Suprapubic skin (tissue), 3 donors: Measurements from ENCODE around the gene TPCN1.

ENCODE experiments used
- CTCF ChIP-seq, 2 donors: fragments of 200-600 bp in 1 of 2; fragments of 450-650 bp in 1 of 2; sonication (generic) in 1 of 2; IDR thresholded peaks; one replicate each; pipeline ENCODE4 v1.5.1; 2016 to 2019; ENCODE audit warnings: antibody characterized with exemption in 2 of 2, mild to moderate bottlenecking in 1 of 2, moderate library complexity in 1 of 2
- EP300 ChIP-seq: sonication (generic); formaldehyde crosslinking; IDR thresholded peaks from one replicate; pipeline ENCODE4 v1.6.1; 2017; ENCODE audit warnings: antibody characterized with exemption
- POLR2A ChIP-seq, 2 donors: fragments of 450-650 bp; IDR thresholded peaks; one replicate each; pipeline ENCODE4 v1.6.1; 2017; ENCODE audit warnings: antibody characterized with exemption in 2 of 2, mild to moderate bottlenecking in 2 of 2, moderate library complexity in 2 of 2

GRCh38 chr12:113346353-113346752 lies 125.1 kb downstream of the TPCN1 start:
- TF ChIP-seq CTCF (IDR thresholded peaks at IDR 0.05) (no peak), POLR2A (IDR thresholded peaks at IDR 0.05) (no peak), EP300 (no peak)
